OCI-LY7 (cell line): ENCODE data around the gene PRKN. TPM values are rescaled to one million over a fixed set of nuclear protein-coding genes. Genes with fewer than 3 reads are reported as not detected.

ENCODE experiments used
- BruUV-seq: library from RNA; stranded (reverse); fragments of 400-500 nt; replicated peaks from 2 replicates; lab custom pipeline; 2021; lab: Mats Ljungman, UMichigan
- CTCF ChIA-PET: fragments of 300-600 bp; sonication (Branson Sonifier 250); formaldehyde crosslinking; loops from one replicate; lab custom pipeline; 2022; ENCODE audit warnings: antibody characterized with exemption; ENCODE audit not compliant: unreplicated experiment; lab: Charles Lee
- POLR2A ChIA-PET: fragments of 300-600 bp; sonication (Branson Sonifier 250); formaldehyde crosslinking; loops from one replicate; lab custom pipeline; 2022; ENCODE audit warnings: antibody characterized with exemption; lab: Charles Lee
- DNase-seq: peaks from one replicate; pipeline ENCODE4 v3.0.0-alpha.2; 2015; ENCODE audit warnings: low spot score
- H2AFZ ChIP-seq: fragments of 200-600 bp; sonication (generic), shearing (Covaris generic); 2 replicates; pipeline ENCODE4 v1.6.1; 2014; ENCODE audit warnings: mild to moderate bottlenecking, antibody characterized with exemption, low read length, moderate library complexity
- H3K27ac ChIP-seq: fragments of 200-600 bp; sonication (generic); 2 replicates; pipeline ENCODE4 v1.5.1; 2014; ENCODE audit warnings: mixed run types, low read depth, mild to moderate bottlenecking, moderate library complexity, low read length, inconsistent platforms; ENCODE audit not compliant: poor library complexity, severe bottlenecking
- H3K36me3 ChIP-seq: fragments of 200-600 bp; sonication (generic); 2 replicates; pipeline ENCODE4 v1.6.1; 2014; ENCODE audit warnings: mild to moderate bottlenecking, antibody characterized with exemption, low read length, moderate library complexity, mixed read lengths; ENCODE audit not compliant: insufficient read depth
- H3K4me1 ChIP-seq: fragments of 200-600 bp; sonication (generic); 2 replicates; pipeline ENCODE4 v1.5.1; 2014; ENCODE audit warnings: mild to moderate bottlenecking, low read length; ENCODE audit not compliant: insufficient read depth, poor library complexity, severe bottlenecking
- H3K4me2 ChIP-seq: fragments of 200-600 bp; sonication (generic); 2 replicates; pipeline ENCODE4 v1.6.1; 2014; ENCODE audit warnings: mild to moderate bottlenecking, low read length
- H3K4me3 ChIP-seq: fragments of 200-600 bp; sonication (generic); 2 replicates; pipeline ENCODE4 v1.5.1; 2014; ENCODE audit warnings: mild to moderate bottlenecking, low read depth, low read length; ENCODE audit not compliant: poor library complexity, severe bottlenecking
- H3K79me2 ChIP-seq: fragments of 200-600 bp; sonication (generic); 2 replicates; pipeline ENCODE4 v1.6.1; 2016; ENCODE audit warnings: low read depth, mild to moderate bottlenecking, low read length, moderate library complexity, mixed read lengths; ENCODE audit not compliant: insufficient read depth
- H3K9me2 ChIP-seq: fragments of 200-600 bp; sonication (generic); 2 replicates; pipeline ENCODE4 v1.6.1; 2016; ENCODE audit warnings: mild to moderate bottlenecking, low read length, mixed read lengths; ENCODE audit not compliant: insufficient read depth
- H3K9me3 ChIP-seq: fragments of 200-600 bp; sonication (generic); 2 replicates; pipeline ENCODE4 v1.6.1; 2014; ENCODE audit warnings: mild to moderate bottlenecking, mixed run types, low read length, mixed read lengths
- H4K20me1 ChIP-seq: fragments of 200-600 bp; sonication (generic); 2 replicates; pipeline ENCODE4 v1.6.1; 2014; ENCODE audit warnings: mild to moderate bottlenecking, antibody characterized with exemption, low read length, moderate library complexity, mixed read lengths; ENCODE audit not compliant: insufficient read depth
- CTCF ChIP-seq: fragments of 200-600 bp; sonication (generic); conservative IDR thresholded peaks from 2 replicates; pipeline ENCODE4 v1.5.1; 2014; ENCODE audit warnings: mild to moderate bottlenecking, antibody characterized with exemption, low read length, moderate library complexity, mixed read lengths
- EZH2phosphoT487 ChIP-seq: fragments of 200-600 bp; sonication (generic); IDR thresholded peaks from 2 replicates; pipeline ENCODE4 v1.6.1; 2018; ENCODE audit warnings: low read depth, borderline replicate concordance, mild to moderate bottlenecking, mixed run types, antibody characterized with exemption, low read length, moderate library complexity, mixed read lengths
- intact Hi-C: fragments of 100-400 bp; cut with micrococcal nuclease; formaldehyde crosslinking; loops from one replicate; pipeline ENCODE4 v1.10.0; 2022; ENCODE audit not compliant: unreplicated experiment
- total RNA-seq, 2 experiments: library from RNA; depleted of rRNA in 1 of 2; stranded (reverse); fragments of >200 nt in 1 of 2; shearing (Covaris generic) in 1 of 2; gene quantifications; 2 replicates each; pipeline ENCODE4 v1.2.3, GENCODE V29; 2014 to 2022

The PRKN gene
- total RNA-seq, 2 experiments from 2014 or later: 1.3 to 2.0 TPM

- Histone ChIP-seq H3K4me1 (no peaks in the 10 kb centered on the region), H3K9me2 (no peaks in the 10 kb centered on the region), H2AFZ (no peak overlapping the region), H4K20me1 (no peaks in the 10 kb centered on the region), H3K79me2 (no peaks in the 10 kb centered on the region), H3K4me2 (no peak overlapping the region), H3K9me3 (no peaks in the 10 kb centered on the region), H3K27ac (no peak overlapping the region), H3K4me3 (no peak overlapping the region), H3K36me3 (no peaks in the 10 kb centered on the region)
- POLR2A ChIA-PET: no interaction called here
- TF ChIP-seq EZH2phosphoT487 (no peak), CTCF (no peak)
- no peak for DNase-seq
- intact Hi-C loops: no loop called here
- BruUV-seq: no TSS peak
- CTCF ChIA-PET: no interaction called here
Observed at GRCh38 chr6:162336359-162336758, 391.2 kb downstream of the PRKN start.

GRCh38 chr6:162332365-162332764 is 395.2 kb downstream of the PRKN start:
- no peaks in the 10 kb centered on the region for H3K79me2 ChIP-seq
- H3K4me1 ChIP-seq: no peaks in the 10 kb centered on the region
- no peak overlapping the region for H2AFZ ChIP-seq
- DNase-seq: no peak
- H4K20me1 ChIP-seq: no peaks in the 10 kb centered on the region
- intact Hi-C loops: no loop called here
- H3K27ac ChIP-seq: no peak overlapping the region
- TF ChIP-seq CTCF (no peak), EZH2phosphoT487 (no peak)
- no peaks in the 10 kb centered on the region for H3K9me2 ChIP-seq
- ChIA-PET CTCF (no interaction called here), POLR2A (no interaction called here)
- H3K4me3 ChIP-seq: no peak overlapping the region
- no peaks in the 10 kb centered on the region for H3K9me3 ChIP-seq
- no peaks in the 10 kb centered on the region for H3K36me3 ChIP-seq
- BruUV-seq: no TSS peak
- no peak overlapping the region for H3K4me2 ChIP-seq

GRCh38 chr6:162331911-162332310 is 395.7 kb downstream of the PRKN start:
- TF ChIP-seq CTCF (no peak), EZH2phosphoT487 (no peak)
- intact Hi-C loops: no loop called here
- ChIA-PET CTCF (no interaction called here), POLR2A (no interaction called here)
- Histone ChIP-seq H2AFZ (no peak overlapping the region), H3K79me2 (no peaks in the 10 kb centered on the region), H3K27ac (no peak overlapping the region), H3K9me3 (no peaks in the 10 kb centered on the region), H3K36me3 (no peaks in the 10 kb centered on the region), H3K4me1 (no peaks in the 10 kb centered on the region), H3K4me3 (no peak overlapping the region), H3K4me2 (no peak overlapping the region), H3K9me2 (no peaks in the 10 kb centered on the region), H4K20me1 (no peaks in the 10 kb centered on the region)
- no peak for DNase-seq
- BruUV-seq: no TSS peak
